ENCODE measurements around the gene DPM3. TPM values are rescaled to one million over a fixed set of nuclear protein-coding genes. Genes with fewer than 3 reads are reported as not detected.

Gene DPM3
- total and polyA plus RNA-seq, 2 of the 13 experiments (the other 11 are each of a cell fraction or from before 2014, with no cell fraction given), result 23.2 to 53.4 TPM

- no peak overlapping the region for H3K27ac ChIP-seq (ENCODE audit: extremely low read length, insufficient read depth, low read length)
- H3K4me2 ChIP-seq (ENCODE audit: low read depth, low read length), result no peak overlapping the region
- H3K4me3 ChIP-seq (replicated peaks in 1 of 3; ENCODE audit: insufficient read depth in 1 of 3, low read depth in 2 of 3, low read length in 3 of 3), result no peak overlapping the region
- no peaks in the 10 kb centered on the region for H3K36me3 ChIP-seq (replicated peaks in 1 of 2; ENCODE audit: control insufficient read depth in 1 of 2, insufficient read depth in 2 of 2, low read length in 2 of 2)
- in situ Hi-C loops (cut with HindIII; ENCODE audit: extremely low pct_ligation_motif_present, low pct_unique_long_range_greater_than_20kb), result no loop called here
- no peaks in the 10 kb centered on the region for H3K79me2 ChIP-seq (ENCODE audit: insufficient read depth, low read length)
- 74% methylated on average over 8 of the region's 8 CpGs for WGBS (ENCODE audit: low lambda C conversion rate)
- ATAC-seq, result no peak
- BruUV-seq (replicated peaks), result no TSS peak
- ChIA-PET CTCF (ENCODE audit: low intra/inter-chr PET ratio, low total read pairs) (no interaction called here), POLR2A (interaction anchor here (0.8 kb wide), 1 partner anchor 16 kb away, joined by 3 read pairs; no protein-coding TSS in a partner anchor)
- H3K27me3 ChIP-seq (ENCODE audit: control insufficient read depth in 1 of 2, insufficient read depth in 2 of 2, low read length in 2 of 2), result no peaks in the 10 kb centered on the region
- no peak for FAIRE-seq
- no peak overlapping the region for H2AFZ ChIP-seq (ENCODE audit: low read length)
- H4K20me1 ChIP-seq (ENCODE audit: insufficient read depth, low read length), result no peaks in the 10 kb centered on the region
- peaks cover 54% of the 10 kb centered on the region for H3K4me1 ChIP-seq (ENCODE audit: insufficient read depth, low read length)
- intact Hi-C loops (cut with micrococcal nuclease; ENCODE audit: unreplicated experiment), result loop anchor here (5.0 kb wide), 1 partner anchor 407 kb away; no protein-coding TSS in a partner anchor
- no peak overlapping the region for H3K9ac ChIP-seq (ENCODE audit: insufficient read depth, low read depth, low read length)
- H3K9me3 ChIP-seq (ENCODE audit: low read length), result no peaks in the 10 kb centered on the region
- TF ChIP-seq REXO4 (CRISPR knock-in tag; IDR thresholded peaks at IDR 0.05; ENCODE audit: borderline replicate concordance) (no peak), JDP2 (CRISPR knock-in tag; IDR thresholded peaks at IDR 0.05; ENCODE audit: borderline replicate concordance) (no peak), CBX2 (IDR thresholded peaks at IDR 0.05; ENCODE audit: low read depth, low read length) (no peak), CBX2 (CRISPR knock-in tag; IDR thresholded peaks at IDR 0.05; ENCODE audit: low read depth) (no peak), ZNF318 (CRISPR knock-in tag; IDR thresholded peaks at IDR 0.05) (no peak), ZNF264 (CRISPR knock-in tag; IDR thresholded peaks at IDR 0.05) (no peak), KAT8 (CRISPR knock-in tag; IDR thresholded peaks at IDR 0.05) (no peak)
- no peak for DNase-seq (ENCODE audit: low spot score)
Measured at GRCh38 chr1:155110381-155110780, 29.9 kb downstream of the DPM3 start.
